OCI-LY1 (cell line): Measurements from ENCODE around the gene RMND5B.

Experiments used
- H2AFZ ChIP-seq: fragments of 200-600 bp; sonication (generic), shearing (Covaris generic); 2 replicates; pipeline ENCODE4 v1.6.0; 2014; ENCODE audit warnings: antibody characterized with exemption, mild to moderate bottlenecking, low read length
- H3F3A ChIP-seq: fragments of 200-600 bp; sonication (generic), shearing (Covaris generic); 2 replicates; pipeline ENCODE4 v1.6.0; 2014; ENCODE audit warnings: mild to moderate bottlenecking, antibody characterized with exemption, low read length, moderate library complexity; ENCODE audit not compliant: insufficient read depth
- H3K27ac ChIP-seq: fragments of 200-600 bp; sonication (generic); 2 replicates; pipeline ENCODE4 v1.5.1; 2014; ENCODE audit warnings: low read length, mixed run types, mild to moderate bottlenecking, low read depth; ENCODE audit not compliant: poor library complexity, severe bottlenecking
- H3K27me3 ChIP-seq: fragments of 200-600 bp; sonication (generic); 2 replicates; pipeline ENCODE4 v1.6.0; 2014; ENCODE audit warnings: antibody characterized with exemption, mild to moderate bottlenecking, low read length, moderate library complexity; ENCODE audit not compliant: insufficient read depth
- H3K36me3 ChIP-seq: fragments of 200-600 bp; sonication (generic); 2 replicates; pipeline ENCODE4 v1.6.1; 2014; ENCODE audit warnings: mild to moderate bottlenecking, antibody characterized with exemption, low read length, moderate library complexity, mixed read lengths; ENCODE audit not compliant: insufficient read depth
- H3K4me1 ChIP-seq: fragments of 200-600 bp; sonication (generic); 2 replicates; pipeline ENCODE4 v1.5.1; 2014; ENCODE audit warnings: mild to moderate bottlenecking, low read length, moderate library complexity; ENCODE audit not compliant: insufficient read depth, severe bottlenecking
- H3K4me2 ChIP-seq: fragments of 200-600 bp; sonication (generic), shearing (Covaris generic); 2 replicates; pipeline ENCODE4 v1.6.1; 2014; ENCODE audit warnings: low read length
- H3K4me3 ChIP-seq: fragments of 200-600 bp; sonication (generic); 2 replicates; pipeline ENCODE4 v1.5.1; 2014; ENCODE audit warnings: low read length, low read depth, mild to moderate bottlenecking, mixed read lengths; ENCODE audit not compliant: poor library complexity, severe bottlenecking
- H3K79me2 ChIP-seq: fragments of 200-600 bp; shearing (Covaris generic); 2 replicates; pipeline ENCODE4 v1.6.1; 2016; ENCODE audit warnings: mixed run types, low read length, mixed read lengths; ENCODE audit not compliant: insufficient read depth
- H3K9ac ChIP-seq: fragments of 200-600 bp; sonication (generic), shearing (Covaris generic); 2 replicates; pipeline ENCODE4 v1.6.1; 2014; ENCODE audit warnings: mild to moderate bottlenecking, low read length, mixed read lengths
- H3K9me2 ChIP-seq: fragments of 200-600 bp; sonication (generic), shearing (Covaris generic); 2 replicates; pipeline ENCODE4 v1.6.1; 2014; ENCODE audit warnings: low read depth, mild to moderate bottlenecking, low read length, mixed read lengths
- H3K9me3 ChIP-seq: fragments of 200-600 bp; shearing (Covaris generic); 2 replicates; pipeline ENCODE4 v1.6.1; 2014; ENCODE audit warnings: low read length, mixed read lengths
- H4K20me1 ChIP-seq: fragments of 200-600 bp; sonication (generic), shearing (Covaris generic); 2 replicates; pipeline ENCODE4 v1.6.0; 2016; ENCODE audit warnings: mild to moderate bottlenecking, low read length; ENCODE audit not compliant: insufficient read depth
- CTCF ChIP-seq: fragments of 200-600 bp; sonication (generic), shearing (Covaris generic); IDR thresholded peaks from 2 replicates; pipeline ENCODE4 v1.5.1; 2017; ENCODE audit warnings: mild to moderate bottlenecking, antibody characterized with exemption, low read length, moderate library complexity, mixed read lengths
- EZH2 ChIP-seq: fragments of 200-600 bp; sonication (generic), shearing (Covaris generic); IDR thresholded peaks from 2 replicates; pipeline ENCODE4 v1.8.0; 2017; ENCODE audit warnings: borderline replicate concordance, mixed run types, mild to moderate bottlenecking, antibody characterized with exemption, low read length, moderate library complexity, mixed read lengths

RMND5B gene

GRCh38 chr5:178103612-178104011 is 27.2 kb upstream of the RMND5B start:
- TF ChIP-seq CTCF (no peak), EZH2 (no peak)
- Histone ChIP-seq H4K20me1 (no peaks in the 10 kb centered on the region), H3K9me2 (no peaks in the 10 kb centered on the region), H3K4me2 (no peak overlapping the region), H3K4me1 (no peaks in the 10 kb centered on the region), H2AFZ (no peak overlapping the region), H3K9me3 (no peaks in the 10 kb centered on the region), H3K79me2 (no peaks in the 10 kb centered on the region), H3K27me3 (no peaks in the 10 kb centered on the region), H3K36me3 (no peaks in the 10 kb centered on the region), H3F3A (no peaks in the 10 kb centered on the region), H3K4me3 (no peak overlapping the region), H3K27ac (no peak overlapping the region), H3K9ac (no peak overlapping the region)

GRCh38 chr5:178104492-178104891 is 26.3 kb upstream of the RMND5B start:
- no peaks in the 10 kb centered on the region for H3K36me3 ChIP-seq
- H3K9ac ChIP-seq, result no peak overlapping the region
- H3K9me3 ChIP-seq, result no peaks in the 10 kb centered on the region
- no peak overlapping the region for H3K4me2 ChIP-seq
- H3K4me1 ChIP-seq, result no peaks in the 10 kb centered on the region
- H3K27ac ChIP-seq, result no peak overlapping the region
- H3K9me2 ChIP-seq, result no peaks in the 10 kb centered on the region
- H4K20me1 ChIP-seq, result no peaks in the 10 kb centered on the region
- no peaks in the 10 kb centered on the region for H3K79me2 ChIP-seq
- no peak overlapping the region for H2AFZ ChIP-seq
- H3K27me3 ChIP-seq, result no peaks in the 10 kb centered on the region
- no peak overlapping the region for H3K4me3 ChIP-seq
- TF ChIP-seq EZH2 (no peak), CTCF (no peak)
- no peaks in the 10 kb centered on the region for H3F3A ChIP-seq

- H3K27ac ChIP-seq, result no peak overlapping the region
- no peaks in the 10 kb centered on the region for H3K79me2 ChIP-seq
- H4K20me1 ChIP-seq, result no peaks in the 10 kb centered on the region
- no peak for TF ChIP-seq CTCF
- no peak for TF ChIP-seq EZH2
- H3K9ac ChIP-seq, result no peak overlapping the region
- H3K4me2 ChIP-seq, result no peak overlapping the region
- no peaks in the 10 kb centered on the region for H3K4me1 ChIP-seq
- H3K36me3 ChIP-seq, result no peaks in the 10 kb centered on the region
- H3K9me3 ChIP-seq, result no peaks in the 10 kb centered on the region
- no peaks in the 10 kb centered on the region for H3F3A ChIP-seq
- H3K4me3 ChIP-seq, result no peak overlapping the region
- H2AFZ ChIP-seq, result no peak overlapping the region
- H3K9me2 ChIP-seq, result no peaks in the 10 kb centered on the region
- 0 out of 2 replicates have a peak, but pooled peaks cover 8% of the 10 kb centered on the region for H3K27me3 ChIP-seq
Observed at GRCh38 chr5:178106086-178106485, 24.7 kb upstream of the RMND5B start.
